ENCODE data around the gene SLC25A36.
"Not testable (repeated sequence)": the region's sequence is repeated elsewhere in the genome, so short reads cannot be mapped to it uniquely, and the experiment has no call there.

SLC25A36 gene

DNA sequence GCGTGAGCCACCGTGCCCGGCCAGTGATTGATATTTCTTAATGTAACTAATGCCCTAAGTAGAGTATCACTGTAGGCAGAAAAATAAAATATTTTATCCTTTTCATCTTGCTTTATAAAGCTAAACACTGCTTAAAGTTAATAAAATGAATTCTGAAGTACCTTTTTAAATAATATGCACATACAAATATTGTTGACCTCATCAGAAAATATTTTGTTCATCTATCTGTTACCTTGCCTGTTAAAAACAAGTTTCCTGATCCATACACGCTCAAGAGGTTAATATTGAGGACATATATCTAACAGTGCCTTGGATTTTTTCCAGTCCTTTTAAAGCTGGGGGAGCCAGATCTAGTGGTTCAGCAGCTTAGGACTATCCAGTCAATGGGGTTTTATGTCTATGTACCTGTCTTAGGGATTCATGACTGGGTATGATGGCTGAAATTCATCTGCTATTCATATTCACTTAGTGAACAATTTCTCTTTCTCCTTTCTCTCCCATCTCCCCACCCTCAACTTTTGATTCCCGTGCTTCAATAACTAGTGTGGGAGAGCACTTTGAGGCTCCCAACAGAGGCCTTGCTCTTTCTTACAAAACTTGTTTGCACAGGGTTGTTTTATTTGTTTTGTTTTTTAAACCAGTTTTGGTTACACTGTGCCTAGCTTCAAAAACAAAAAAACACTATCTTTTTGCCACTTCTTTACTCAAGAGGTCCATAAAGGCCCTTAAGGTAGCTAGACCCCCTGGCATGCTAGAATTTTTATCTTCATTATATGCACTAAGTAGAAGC is 7.0 kb downstream of the SLC25A36 start:
- Mint-ChIP-seq H3K36me3 (ENCODE audit: low read depth) (peaks cover 39% of the 10 kb centered on the region), H3K4me3 (no peak overlapping the region), H3K27ac (peak overlapping the region; percentile 70), H3K27me3 (ENCODE audit: low read depth, poor library complexity) (no peaks in the 10 kb centered on the region), H3K9me3 (no peaks in the 10 kb centered on the region), H3K4me1 (peaks cover 67% of the 10 kb centered on the region)
- TF ChIP-seq, protein P1, sequence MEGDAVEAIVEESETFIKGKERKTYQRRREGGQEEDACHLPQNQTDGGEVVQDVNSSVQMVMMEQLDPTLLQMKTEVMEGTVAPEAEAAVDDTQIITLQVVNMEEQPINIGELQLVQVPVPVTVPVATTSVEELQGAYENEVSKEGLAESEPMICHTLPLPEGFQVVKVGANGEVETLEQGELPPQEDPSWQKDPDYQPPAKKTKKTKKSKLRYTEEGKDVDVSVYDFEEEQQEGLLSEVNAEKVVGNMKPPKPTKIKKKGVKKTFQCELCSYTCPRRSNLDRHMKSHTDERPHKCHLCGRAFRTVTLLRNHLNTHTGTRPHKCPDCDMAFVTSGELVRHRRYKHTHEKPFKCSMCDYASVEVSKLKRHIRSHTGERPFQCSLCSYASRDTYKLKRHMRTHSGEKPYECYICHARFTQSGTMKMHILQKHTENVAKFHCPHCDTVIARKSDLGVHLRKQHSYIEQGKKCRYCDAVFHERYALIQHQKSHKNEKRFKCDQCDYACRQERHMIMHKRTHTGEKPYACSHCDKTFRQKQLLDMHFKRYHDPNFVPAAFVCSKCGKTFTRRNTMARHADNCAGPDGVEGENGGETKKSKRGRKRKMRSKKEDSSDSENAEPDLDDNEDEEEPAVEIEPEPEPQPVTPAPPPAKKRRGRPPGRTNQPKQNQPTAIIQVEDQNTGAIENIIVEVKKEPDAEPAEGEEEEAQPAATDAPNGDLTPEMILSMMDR (IDR thresholded peaks at IDR 0.05): no peak
- no peak for DNase-seq

DNA sequence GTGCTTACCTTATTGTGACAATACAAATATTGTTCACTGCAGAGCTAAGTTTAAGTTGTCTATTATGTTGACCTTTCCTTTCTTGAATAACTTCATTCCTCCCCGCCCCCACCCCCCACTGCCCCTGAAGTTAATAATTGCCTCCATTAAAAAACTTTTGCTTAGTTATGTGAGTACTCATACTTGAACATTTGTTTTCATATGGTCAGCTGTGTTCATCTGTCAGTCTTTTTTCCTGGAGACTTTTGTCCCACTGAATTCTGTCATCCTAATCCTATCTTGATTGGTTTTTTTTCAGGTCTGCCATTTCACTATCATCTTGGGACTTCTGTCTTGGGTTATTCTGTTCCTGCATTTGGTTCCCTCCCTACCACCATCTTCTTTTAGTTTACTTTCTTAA is 8.5 kb downstream of the SLC25A36 start:
- Mint-ChIP-seq H3K36me3 (ENCODE audit: low read depth) (peaks cover 35% of the 10 kb centered on the region), H3K27ac (no peak overlapping the region), H3K4me1 (peaks cover 52% of the 10 kb centered on the region), H3K4me3 (no peak overlapping the region), H3K9me3 (no peaks in the 10 kb centered on the region), H3K27me3 (ENCODE audit: low read depth, poor library complexity) (no peaks in the 10 kb centered on the region)
- DNase-seq: no peak
- TF ChIP-seq, protein P1 (IDR thresholded peaks at IDR 0.05): no peak

DNA sequence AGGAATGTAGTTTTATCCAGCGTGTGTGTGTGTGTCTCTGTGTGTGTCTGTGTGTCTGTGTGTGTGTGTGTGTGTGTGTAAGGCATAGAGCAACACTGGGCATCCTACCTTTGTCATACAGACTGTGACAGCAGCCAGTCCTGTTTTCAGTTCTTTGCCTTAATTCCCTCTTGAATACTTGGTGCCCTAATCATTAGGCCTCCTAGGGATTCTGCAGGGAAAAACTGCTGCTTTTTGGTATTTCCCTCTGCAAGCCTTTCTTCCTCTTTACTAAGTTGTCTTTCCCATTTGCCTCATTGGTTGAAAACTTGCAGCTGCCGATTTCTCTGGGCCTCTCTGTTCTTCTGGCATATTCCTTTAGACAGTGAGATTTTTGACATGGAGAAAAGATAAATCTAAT is 9.2 kb downstream of the SLC25A36 start:
- peaks cover 34% of the 10 kb centered on the region for H3K36me3 Mint-ChIP-seq (ENCODE audit: low read depth)
- H3K27ac Mint-ChIP-seq: peak overlapping the region; percentile 82
- H3K4me1 Mint-ChIP-seq: peaks cover 48% of the 10 kb centered on the region

DNA sequence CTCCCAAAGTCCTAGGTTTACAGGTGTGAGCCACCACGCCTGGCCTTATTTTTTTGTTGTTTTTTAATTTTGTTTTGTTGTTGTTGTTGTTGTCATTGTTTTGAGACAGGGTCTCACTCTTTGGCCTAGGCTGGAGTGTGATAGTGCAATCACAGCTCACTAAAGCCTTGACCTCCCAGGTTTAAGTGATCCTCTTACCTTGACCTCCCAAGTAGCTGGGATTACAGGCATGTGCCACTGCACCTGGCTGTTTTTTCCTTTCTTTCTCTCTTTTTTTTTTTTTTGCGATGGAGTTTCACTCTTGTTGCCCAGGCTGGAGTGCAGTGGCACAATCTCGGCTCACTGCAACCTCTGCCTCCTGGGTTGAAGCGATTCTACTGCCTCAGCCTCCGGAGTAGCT is 10.1 kb downstream of the SLC25A36 start:
- DNase-seq; H3K9me3 Mint-ChIP-seq; H3K4me3 Mint-ChIP-seq; H3K27me3 Mint-ChIP-seq (ENCODE audit: low read depth, poor library complexity): not testable (repeated sequence)
- peaks cover 32% of the 10 kb centered on the region for H3K36me3 Mint-ChIP-seq (ENCODE audit: low read depth)
- H3K27ac Mint-ChIP-seq: peak overlapping the region; percentile 62
- H3K4me1 Mint-ChIP-seq: peaks cover 39% of the 10 kb centered on the region

More for the DNA sequence above, 9.2 kb downstream of the SLC25A36 start:
- H3K9me3 Mint-ChIP-seq: no peaks in the 10 kb centered on the region
- no peak for DNase-seq
- TF ChIP-seq, protein P1 (IDR thresholded peaks at IDR 0.05): no peak
- H3K4me3 Mint-ChIP-seq: no peak overlapping the region
- no peaks in the 10 kb centered on the region for H3K27me3 Mint-ChIP-seq (ENCODE audit: low read depth, poor library complexity)

DNA sequence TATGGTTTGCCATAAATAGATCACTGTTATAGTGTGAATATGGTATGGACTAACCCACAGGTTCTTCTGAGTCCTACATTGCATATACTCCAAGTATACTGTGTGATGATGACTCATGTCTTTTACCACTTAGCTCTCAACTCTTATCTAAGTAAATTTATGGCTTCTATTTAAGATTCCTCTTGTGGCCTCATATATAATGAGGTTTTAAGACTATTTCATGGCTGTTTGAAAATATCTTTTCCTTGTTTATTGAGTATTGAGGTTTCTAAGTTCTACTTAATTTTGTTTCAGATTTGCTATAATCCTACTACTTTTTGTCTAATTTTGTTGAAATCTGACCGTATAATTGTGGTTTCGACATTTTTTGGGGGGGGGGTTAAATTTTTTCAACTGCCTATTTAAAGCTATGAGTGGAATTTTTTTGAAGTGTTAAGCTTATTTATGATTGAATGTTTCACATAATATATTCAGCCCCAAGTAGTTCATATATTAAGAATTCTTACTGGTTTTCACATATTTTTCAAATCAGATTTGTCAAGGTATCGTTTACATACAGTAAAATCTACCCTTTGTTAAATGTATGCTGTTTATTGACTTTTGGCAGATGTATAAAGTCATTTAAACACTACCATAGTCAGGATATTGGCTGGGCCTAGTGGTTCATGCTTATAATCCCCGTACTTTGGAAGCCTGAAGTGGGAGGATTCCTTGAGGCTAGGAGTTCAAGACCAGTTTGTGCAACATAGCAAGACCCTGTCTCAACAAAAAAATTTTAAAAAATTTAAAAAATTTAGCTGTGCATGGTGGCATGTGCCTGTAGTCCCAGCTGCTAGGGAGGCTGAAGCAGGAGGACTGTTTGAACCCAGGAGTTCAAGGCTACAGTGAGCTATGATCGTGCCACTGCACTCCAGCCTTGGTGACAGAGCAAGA is 11.7 kb downstream of the SLC25A36 start:
- Mint-ChIP-seq H3K36me3 (ENCODE audit: low read depth) (peaks cover 37% of the 10 kb centered on the region), H3K27ac (no peak overlapping the region), H3K9me3 (no peaks in the 10 kb centered on the region), H3K27me3 (ENCODE audit: low read depth, poor library complexity) (no peaks in the 10 kb centered on the region), H3K4me3 (no peak overlapping the region), H3K4me1 (peaks cover 36% of the 10 kb centered on the region)
- DNase-seq: no peak
- TF ChIP-seq, protein P1 (IDR thresholded peaks at IDR 0.05): no peak

DNA sequence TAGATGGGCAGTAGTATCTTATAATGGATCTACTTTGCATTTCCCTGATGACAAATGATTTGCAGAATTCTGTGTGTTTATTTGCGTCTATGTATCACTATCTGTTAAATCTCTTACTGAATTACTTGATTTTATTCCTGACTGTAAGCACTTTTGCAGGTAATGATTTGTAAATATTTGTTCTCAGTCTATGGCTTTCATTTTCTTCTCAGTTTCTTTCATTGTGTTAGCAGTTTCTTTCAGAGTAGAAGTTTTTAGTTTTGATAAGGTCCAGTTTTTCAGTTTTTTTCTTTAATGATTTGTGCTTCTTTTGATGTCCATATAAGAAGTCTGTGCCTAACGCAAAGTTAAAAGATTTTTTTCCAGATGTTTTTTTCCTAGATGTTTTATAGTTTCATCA is 12.9 kb downstream of the SLC25A36 start:
- H3K27me3 Mint-ChIP-seq (ENCODE audit: low read depth, poor library complexity): no peaks in the 10 kb centered on the region
- H3K4me1 Mint-ChIP-seq: peaks cover 30% of the 10 kb centered on the region
- no peak overlapping the region for H3K4me3 Mint-ChIP-seq
- TF ChIP-seq, protein P1 (IDR thresholded peaks at IDR 0.05): no peak
- no peak for DNase-seq
- H3K36me3 Mint-ChIP-seq (ENCODE audit: low read depth): peaks cover 41% of the 10 kb centered on the region
- H3K27ac Mint-ChIP-seq: peak overlapping the region; percentile 29
- no peaks in the 10 kb centered on the region for H3K9me3 Mint-ChIP-seq

Measured in nephron progenitor cell (in vitro differentiated cells).